ENCODE data around the gene DEPDC1.
"Not testable (repeated sequence)": the region's sequence is repeated elsewhere in the genome, so short reads cannot be mapped to it uniquely, and the experiment has no call there.

The DEPDC1 gene

GRCh38 chr1:68496680-68497357 lies at the start of gene DEPDC1:
Gene DEPDC1 (minus strand): TSS chr1:68497082. CDS start chr1:68496999, 83 bp downstream.
- peak; percentile 82 for DNase-seq (ENCODE audit: low spot score)

- DNase-seq (ENCODE audit: low spot score), result no peak
Observed at GRCh38 chr1:68544651-68545050, 47.8 kb upstream of the DEPDC1 start.

- DNase-seq (ENCODE audit: low spot score), result no peak
Observed at GRCh38 chr1:68542586-68542985, 45.7 kb upstream of the DEPDC1 start.

GRCh38 chr1:68538941-68539340 lies 42.1 kb upstream of the DEPDC1 start:
- DNase-seq (ENCODE audit: low spot score), result no peak

- no peak for DNase-seq (ENCODE audit: low spot score)
Observed at GRCh38 chr1:68528243-68528642, 31.4 kb upstream of the DEPDC1 start.

GRCh38 chr1:68525781-68526180 lies 28.9 kb upstream of the DEPDC1 start:
- DNase-seq (ENCODE audit: low spot score), result no peak

- DNase-seq (ENCODE audit: low spot score), result no peak
Observed at GRCh38 chr1:68521286-68521685, 24.4 kb upstream of the DEPDC1 start.

- DNase-seq (ENCODE audit: low spot score), result no peak
Observed at GRCh38 chr1:68516066-68516465, 19.2 kb upstream of the DEPDC1 start.

GRCh38 chr1:68511254-68511653 lies 14.4 kb upstream of the DEPDC1 start:
- no peak for DNase-seq (ENCODE audit: low spot score)

- no peak for DNase-seq (ENCODE audit: low spot score)
Observed at GRCh38 chr1:68506386-68506785, 9.5 kb upstream of the DEPDC1 start.

GRCh38 chr1:68503085-68503484 lies 6.2 kb upstream of the DEPDC1 start:
- DNase-seq (ENCODE audit: low spot score), result no peak

- peak; percentile 1 for DNase-seq (ENCODE audit: low spot score)
Observed at GRCh38 chr1:68497358-68497698, 446 bp upstream of the DEPDC1 start.

- no peak for DNase-seq (ENCODE audit: low spot score)
Observed at GRCh38 chr1:68495968-68496679, 758 bp downstream of the DEPDC1 start.

GRCh38 chr1:68495532-68495931 lies 1.4 kb downstream of the DEPDC1 start:
- no peak for DNase-seq (ENCODE audit: low spot score)

- no peak for DNase-seq (ENCODE audit: low spot score)
Observed at GRCh38 chr1:68493193-68493592, 3.7 kb downstream of the DEPDC1 start.

GRCh38 chr1:68492255-68492654 lies 4.6 kb downstream of the DEPDC1 start:
- not testable (repeated sequence) for DNase-seq (ENCODE audit: low spot score)

- no peak for DNase-seq (ENCODE audit: low spot score)
Observed at GRCh38 chr1:68490046-68490651, 6.7 kb downstream of the DEPDC1 start.

GRCh38 chr1:68485431-68486022 lies 11.4 kb downstream of the DEPDC1 start:
- no peak for DNase-seq (ENCODE audit: low spot score)

GRCh38 chr1:68484618-68485017 lies 12.3 kb downstream of the DEPDC1 start:
- no peak for DNase-seq (ENCODE audit: low spot score)

GRCh38 chr1:68481041-68481440 lies 15.8 kb downstream of the DEPDC1 start:
- no peak for DNase-seq (ENCODE audit: low spot score)

- no peak for DNase-seq (ENCODE audit: low spot score)
Observed at GRCh38 chr1:68479501-68479900, 17.4 kb downstream of the DEPDC1 start.

GRCh38 chr1:68478662-68479061 lies 18.2 kb downstream of the DEPDC1 start:
- no peak for DNase-seq (ENCODE audit: low spot score)

- DNase-seq (ENCODE audit: low spot score), result not testable (repeated sequence)
Observed at GRCh38 chr1:68476626-68477025, 20.3 kb downstream of the DEPDC1 start.
